Measurements from ENCODE around the gene PUM1. TPM values are rescaled to one million over a fixed set of nuclear protein-coding genes. Genes with fewer than 3 reads are reported as not detected.

Gene PUM1
- total and polyA plus RNA-seq, 10 of the 15 experiments (the other 5 are each of a cell fraction or from before 2014, with no cell fraction given): 21.4 to 75.3 (median 42.4) TPM

- no peaks in the 10 kb centered on the region for H3K36me3 ChIP-seq (ENCODE audit: control insufficient read depth in 2 of 2, insufficient read depth in 2 of 2, low read length in 1 of 2)
- ChIA-PET SMC1A (ENCODE audit: uncharacterized antibody, unreplicated experiment) (no interaction called here), POLR2A (interaction anchor here (1.1 kb wide), 1 partner anchor 11 kb away, joined by 3 read pairs; no protein-coding TSS in a partner anchor), RAD21 (ENCODE audit: unreplicated experiment) (interaction anchor here (0.6 to 3.2 kb wide), 3 partner anchors 120 to 1221 kb away, joined by 3 to 10 read pairs (median 9); no protein-coding TSS in a partner anchor), CTCF (interaction anchor here (1.2 to 3.2 kb wide), 5 partner anchors 10 to 184 kb away, joined by 4 to 21 read pairs (median 6); no protein-coding TSS in a partner anchor)
- TF ChIP-seq HDGF (IDR thresholded peaks at IDR 0.05): no peak
- TF ChIP-seq, protein P1, sequence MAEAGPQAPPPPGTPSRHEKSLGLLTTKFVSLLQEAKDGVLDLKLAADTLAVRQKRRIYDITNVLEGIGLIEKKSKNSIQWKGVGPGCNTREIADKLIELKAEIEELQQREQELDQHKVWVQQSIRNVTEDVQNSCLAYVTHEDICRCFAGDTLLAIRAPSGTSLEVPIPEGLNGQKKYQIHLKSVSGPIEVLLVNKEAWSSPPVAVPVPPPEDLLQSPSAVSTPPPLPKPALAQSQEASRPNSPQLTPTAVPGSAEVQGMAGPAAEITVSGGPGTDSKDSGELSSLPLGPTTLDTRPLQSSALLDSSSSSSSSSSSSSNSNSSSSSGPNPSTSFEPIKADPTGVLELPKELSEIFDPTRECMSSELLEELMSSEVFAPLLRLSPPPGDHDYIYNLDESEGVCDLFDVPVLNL (IDR thresholded peaks at IDR 0.05; ENCODE audit: low read depth, low read length): no peak
- no peak for TF ChIP-seq DPF2 (IDR thresholded peaks at IDR 0.05)
- TF ChIP-seq SMC3 (IDR thresholded peaks at IDR 0.05; ENCODE audit: borderline replicate concordance, low read length): no peak
- no peak for TF ChIP-seq HDAC2 (IDR thresholded peaks at IDR 0.05)
- peak; percentile 79 for TF ChIP-seq ZNF24 (IDR thresholded peaks at IDR 0.05)
- no peak for TF ChIP-seq EED (IDR thresholded peaks at IDR 0.05; ENCODE audit: low read depth)
- TF ChIP-seq SUPT20H (IDR thresholded peaks at IDR 0.05; ENCODE audit: borderline replicate concordance, control insufficient read depth, low read depth, low read length): no peak
- 33% methylated on average over 9 of the region's 9 CpGs for WGBS (ENCODE audit: insufficient coverage, insufficient replicate concordance, low lambda C conversion rate, missing lambda C conversion rate)
- ATAC-seq: no peak; the same call in 1 of the 3 replicates
- no peak overlapping the region for H3K4me3 ChIP-seq
- H3K4me1 ChIP-seq (ENCODE audit: control insufficient read depth, insufficient read depth, low read length): no peaks in the 10 kb centered on the region
- peaks cover 10 to 11% of the 10 kb centered on the region in 2 experiments for H3K27me3 ChIP-seq (replicated peaks in 1 of 2; ENCODE audit: control insufficient read depth in 2 of 2, insufficient read depth in 2 of 2, low read length in 1 of 2)
- DNase-seq (ENCODE audit: low read depth, low spot score): no peak
- H3K9ac ChIP-seq (ENCODE audit: control insufficient read depth, insufficient read depth, low read length): no peak overlapping the region
- no peak overlapping the region for H3K4me2 ChIP-seq (ENCODE audit: control insufficient read depth, insufficient read depth)
- no peaks in the 10 kb centered on the region for H3K9me3 ChIP-seq (replicated peaks; ENCODE audit: control insufficient read depth, insufficient read depth, low read length)
- FAIRE-seq: no peak
- H3K79me2 ChIP-seq (ENCODE audit: control insufficient read depth, insufficient read depth, low read length): no peaks in the 10 kb centered on the region
- intact Hi-C loops (cut with micrococcal nuclease; ENCODE audit: unreplicated experiment) (no loop called here), in situ Hi-C loops (cut with MboI) (no loop called here)
- H3K27ac ChIP-seq (ENCODE audit: control insufficient read depth, insufficient read depth): no peak overlapping the region
- H4K20me1 ChIP-seq (ENCODE audit: control insufficient read depth, insufficient read depth): no peaks in the 10 kb centered on the region
- BruUV-seq (replicated peaks): no TSS peak
- no peak overlapping the region for H2AFZ ChIP-seq (ENCODE audit: control insufficient read depth, low read depth, low read length)
These were observed 162.8 kb downstream of the PUM1 start for GRCh38 chr1:30902593-30903290.

Data from GM12878 (cell line).